Mesodermal cell (in vitro differentiated cells): Measurements from ENCODE around the gene SMAD2. TPM values are rescaled to one million over a fixed set of nuclear protein-coding genes. Genes with fewer than 3 reads are reported as not detected.
A peak's percentile ranks its signal among the peaks of the same experiment; 100 is the strongest.

Experiments
- H3K27ac ChIP-seq: 2 replicates; pipeline ENCODE4 v1.7.0; 2013; ENCODE audit warnings: mild to moderate bottlenecking, low read depth, low read length, moderate library complexity; ENCODE audit not compliant: severe bottlenecking
- H3K36me3 ChIP-seq: 2 replicates; pipeline ENCODE4 v1.7.1; 2013; ENCODE audit warnings: mild to moderate bottlenecking, low read length, moderate library complexity; ENCODE audit not compliant: control insufficient read depth, insufficient read depth
- H3K4me1 ChIP-seq: one replicate; pipeline ENCODE4 v1.7.1; 2013; ENCODE audit warnings: mild to moderate bottlenecking, low read length; ENCODE audit not compliant: insufficient read depth, control insufficient read depth, poor library complexity, severe bottlenecking
- H3K4me3 ChIP-seq: 2 replicates; pipeline ENCODE4 v1.7.0; 2013; ENCODE audit warnings: low read length, control low read depth, mild to moderate bottlenecking; ENCODE audit not compliant: insufficient read depth, poor library complexity, severe bottlenecking; ENCODE audit errors: extremely low read depth
- H3K9me3 ChIP-seq: 2 replicates; pipeline ENCODE4 v1.7.1; 2013; ENCODE audit warnings: mild to moderate bottlenecking, low read length, moderate library complexity; ENCODE audit not compliant: control insufficient read depth
- WGBS, 2 experiments: methylation state at CpG; one replicate each; pipeline ENCODE4 v1.1.5; 2013; ENCODE audit warnings: missing lambda C conversion rate in 2 of 2; ENCODE audit not compliant: insufficient coverage in 2 of 2; 5-methylcytosine and 5-hydroxymethylcytosine counted together
- polyA plus RNA-seq, 2 experiments: library from polyadenylated mRNA; stranded (reverse); fragments of 50-300 nt; gene quantifications; one replicate each; pipeline ENCODE4 v1.2.3, GENCODE V29; 2013

The SMAD2 gene
- 73.2 TPM for polyA plus RNA-seq (2013, experiment 1 of 2)
- polyA plus RNA-seq (2013, experiment 2 of 2) = 73.0 TPM

DNA sequence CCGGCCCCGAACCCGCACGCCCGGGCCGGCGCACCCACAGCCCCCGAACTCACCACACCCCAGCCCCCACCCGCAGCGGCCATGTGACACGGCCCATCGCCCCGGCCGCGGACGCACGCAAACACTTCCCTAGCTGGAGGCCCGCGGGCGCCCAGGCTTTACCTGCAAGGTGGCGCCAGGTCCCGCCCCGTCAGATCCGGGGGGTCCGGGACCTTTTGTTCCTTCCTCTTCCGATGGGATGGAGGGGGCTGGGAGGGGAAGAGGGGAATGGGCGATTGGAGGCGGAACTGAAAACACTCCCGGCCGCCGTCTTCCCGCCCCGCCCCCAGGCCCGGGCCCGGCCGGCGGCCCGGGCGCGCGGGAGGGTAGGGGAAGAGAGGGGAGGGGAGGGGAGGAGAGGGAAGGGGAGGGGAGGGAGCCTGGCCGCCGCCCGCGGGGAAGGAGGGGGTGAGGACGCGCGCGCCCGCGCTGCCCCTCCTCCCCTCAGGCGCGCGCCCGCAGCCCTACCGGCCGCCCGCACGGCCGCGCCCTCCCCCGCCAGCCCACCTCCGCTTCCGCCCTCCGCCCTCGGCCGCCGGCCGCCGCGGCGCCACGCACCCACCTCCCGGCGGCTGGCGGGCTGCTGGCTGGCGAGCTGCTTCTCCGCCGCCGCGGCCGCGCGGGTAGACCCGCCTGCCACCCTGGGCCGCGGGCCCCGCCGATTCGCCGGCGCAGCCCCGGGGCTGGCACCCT, at the start of gene SMAD2:
TSS of gene SMAD2 (minus strand) at position 461 of the 732 bp plus-strand sequence. CDS start 33,903 bp downstream, outside the sequence.
- 0 to 1% methylated on average over 35 to 46 of the region's 93 CpGs for WGBS, 2 experiments
- Histone ChIP-seq H3K9me3 (no peaks in the 10 kb centered on the region), H3K4me3 (peak within 1 kb of the TSS; percentile 93), H3K27ac (peak within 1 kb of the TSS; percentile 97), H3K36me3 (peaks cover 3% of the 10 kb centered on the region), H3K4me1 (peaks cover 25% of the 10 kb centered on the region)

DNA sequence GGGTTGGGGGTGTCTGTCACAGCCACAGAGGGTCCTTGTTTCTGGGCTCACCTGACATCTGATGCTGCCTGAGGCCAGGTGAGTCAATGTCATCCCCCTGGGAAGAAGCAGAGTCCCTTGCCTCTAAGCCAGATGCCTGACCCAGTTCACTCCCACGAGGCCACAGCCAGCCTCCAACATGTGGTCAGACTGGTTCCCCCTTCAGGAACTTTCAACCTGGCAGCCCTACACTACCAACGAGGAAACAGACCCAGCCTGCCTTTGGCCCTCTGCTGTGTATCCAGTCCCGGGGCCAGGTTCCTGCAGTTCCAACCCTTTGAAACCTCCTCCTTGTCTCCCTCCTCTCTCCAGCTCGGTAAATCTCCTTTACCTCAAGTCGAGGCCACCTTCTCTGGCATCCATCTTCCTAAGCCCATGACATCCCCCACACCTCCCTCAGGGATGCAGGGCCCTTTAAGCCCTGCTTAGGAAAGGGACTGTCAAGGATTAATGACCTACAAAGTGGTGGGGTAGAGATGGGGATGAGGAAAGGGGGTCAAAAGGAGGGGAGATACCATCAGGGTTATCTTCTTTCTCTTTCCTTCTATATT, 49.2 kb upstream of the SMAD2 start:
- H3K9me3 ChIP-seq = peaks cover 4% of the 10 kb centered on the region

DNA sequence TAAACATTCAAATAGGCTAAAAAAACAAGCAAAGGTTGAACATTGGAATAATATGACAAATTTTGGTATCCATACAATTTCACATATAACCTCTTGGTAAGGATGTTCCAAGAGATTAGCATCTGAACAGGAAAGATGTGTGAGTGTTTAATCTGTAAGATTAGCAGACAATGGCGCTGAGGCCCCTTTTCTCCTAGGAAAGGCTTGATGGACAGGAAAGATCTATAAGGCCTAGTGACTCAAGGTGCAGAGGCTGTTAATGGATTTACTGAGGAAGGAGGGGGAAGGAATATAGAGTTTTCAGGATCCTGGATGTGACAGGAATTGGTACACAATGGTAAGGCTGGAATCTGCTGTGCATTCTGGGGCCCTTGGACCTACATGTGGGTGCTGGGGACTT, 48.1 kb upstream of the SMAD2 start:
- H3K27ac ChIP-seq = no peak overlapping the region
- H3K36me3 ChIP-seq = no peaks in the 10 kb centered on the region
- H3K4me1 ChIP-seq = no peaks in the 10 kb centered on the region
- 77 to 92% methylated on average over 1 of the region's 1 CpG for WGBS, 2 experiments
- no peak overlapping the region for H3K4me3 ChIP-seq
- H3K9me3 ChIP-seq = peaks cover 4% of the 10 kb centered on the region

More for the DNA sequence above, 49.2 kb upstream of the SMAD2 start:
- WGBS, 2 experiments = 73 to 82% methylated on average over 3 to 4 of the region's 5 CpGs
- Histone ChIP-seq H3K4me1 (no peaks in the 10 kb centered on the region), H3K4me3 (no peak overlapping the region), H3K27ac (no peak overlapping the region), H3K36me3 (no peaks in the 10 kb centered on the region)

DNA sequence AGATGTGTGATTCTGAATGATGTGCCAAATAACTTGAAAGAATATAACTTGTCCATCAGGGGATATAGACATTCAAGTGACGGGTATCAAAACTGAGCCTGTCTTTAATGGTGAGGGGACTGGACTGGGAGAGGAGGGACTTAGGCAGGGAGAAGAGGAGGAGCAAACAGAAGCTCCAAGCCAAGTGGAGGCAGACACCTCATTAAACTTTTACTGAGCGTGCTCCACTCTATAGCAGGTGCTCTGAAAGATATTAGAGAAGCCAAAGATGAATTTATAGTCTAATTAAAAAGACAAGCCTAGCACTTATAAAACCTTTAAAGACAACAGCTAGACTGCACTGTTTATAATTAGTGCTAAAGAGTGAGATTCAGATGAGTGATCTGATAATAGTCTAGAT, 47.7 kb upstream of the SMAD2 start:
- no peak overlapping the region for H3K27ac ChIP-seq
- H3K4me3 ChIP-seq = no peak overlapping the region
- WGBS, 2 experiments = 86 to 90% methylated on average over 1 to 2 of the region's 2 CpGs
- no peaks in the 10 kb centered on the region for H3K36me3 ChIP-seq
- H3K9me3 ChIP-seq = peaks cover 4% of the 10 kb centered on the region
- peaks cover 2% of the 10 kb centered on the region for H3K4me1 ChIP-seq

DNA sequence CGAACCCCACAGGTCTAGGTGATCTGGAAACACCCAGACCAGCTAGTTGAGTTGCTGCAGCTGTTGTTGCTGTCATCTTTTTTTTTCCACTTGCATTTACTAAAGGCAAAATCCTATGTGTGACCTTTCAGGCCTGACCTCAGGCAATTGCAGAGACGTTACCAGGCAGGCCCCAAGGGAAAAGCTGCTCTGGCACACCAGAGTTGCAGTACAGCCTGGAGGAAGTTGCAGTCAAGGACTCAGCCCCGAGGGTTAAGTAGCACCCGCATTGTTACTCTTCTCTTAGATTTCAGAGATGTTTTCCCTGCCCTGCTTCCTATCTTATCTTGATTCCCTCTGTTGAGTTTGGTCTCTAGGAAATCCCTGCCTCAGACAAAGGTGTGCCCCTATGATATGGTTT, 45.2 kb upstream of the SMAD2 start:
- Histone ChIP-seq H3K36me3 (no peaks in the 10 kb centered on the region), H3K27ac (no peak overlapping the region), H3K9me3 (peaks cover 4% of the 10 kb centered on the region), H3K4me1 (peaks cover 19% of the 10 kb centered on the region), H3K4me3 (no peak overlapping the region)
- 69 to 75% methylated on average over 2 to 4 of the region's 4 CpGs for WGBS, 2 experiments

DNA sequence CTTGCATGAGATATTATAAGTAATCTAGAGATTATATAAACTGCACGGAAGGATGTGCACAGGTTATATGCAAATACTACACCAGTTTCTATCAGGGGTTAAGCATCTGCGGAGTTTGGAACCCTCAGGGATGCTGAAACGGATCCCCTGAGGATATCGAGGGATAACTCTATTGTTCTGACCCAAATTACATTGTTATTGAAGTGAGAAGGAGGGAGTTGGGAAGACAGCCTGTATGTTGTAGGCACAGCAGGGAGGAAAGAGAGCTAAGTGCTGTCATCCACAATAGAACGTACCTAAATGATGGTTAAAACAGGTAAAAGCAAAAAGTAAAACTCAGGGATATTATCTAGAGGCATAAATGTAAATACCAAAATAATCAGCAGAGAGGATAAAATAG, 44.6 kb upstream of the SMAD2 start:
- 20 to 39% methylated on average over 2 to 3 of the region's 5 CpGs for WGBS, 2 experiments
- Histone ChIP-seq H3K4me3 (no peak overlapping the region), H3K9me3 (peaks cover 4% of the 10 kb centered on the region), H3K4me1 (peaks cover 23% of the 10 kb centered on the region), H3K36me3 (no peaks in the 10 kb centered on the region), H3K27ac (no peak overlapping the region)

DNA sequence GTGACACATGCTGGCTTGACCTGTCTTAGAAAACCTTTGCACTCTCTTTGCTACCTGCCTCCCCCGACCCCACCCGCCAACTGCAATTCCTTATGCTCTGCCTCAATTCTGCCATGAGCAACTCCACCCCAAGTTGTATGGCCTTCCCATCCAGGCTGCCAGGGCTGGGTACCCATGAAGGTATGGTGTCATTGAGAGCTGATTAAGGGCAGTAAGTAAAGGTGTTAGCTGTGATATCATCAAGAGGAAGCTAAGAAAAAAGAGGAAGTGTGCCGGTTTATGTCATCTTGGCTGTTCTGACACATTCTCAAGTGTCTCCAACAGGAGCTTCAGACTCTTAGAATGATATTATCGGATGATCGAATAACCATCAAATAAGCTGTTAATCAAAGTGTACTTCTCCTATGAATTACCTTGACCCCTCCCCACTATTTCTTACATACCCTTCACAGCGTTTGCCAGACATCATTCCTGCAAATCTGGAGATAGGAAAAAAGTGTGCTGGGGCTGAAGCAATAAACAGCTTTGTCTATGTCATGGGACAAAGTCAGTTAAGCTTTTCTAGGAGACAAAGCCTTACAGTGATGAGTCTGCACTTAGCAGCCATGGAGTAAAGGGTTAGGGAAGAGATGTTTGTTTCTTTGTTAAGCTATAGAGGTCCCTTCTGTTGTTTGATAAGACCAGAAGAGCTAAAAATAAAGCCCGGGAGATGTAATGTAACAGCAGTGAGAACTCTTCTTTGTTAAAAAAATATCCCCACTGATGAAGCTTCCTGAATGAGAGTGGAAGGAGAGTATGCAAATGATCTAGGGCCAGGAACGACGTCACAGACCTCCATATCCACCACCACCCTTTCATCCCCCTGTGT, 40.4 kb upstream of the SMAD2 start:
- Histone ChIP-seq H3K27ac (peak overlapping the region; percentile 73), H3K9me3 (peaks cover 9% of the 10 kb centered on the region), H3K36me3 (no peaks in the 10 kb centered on the region), H3K4me1 (peaks cover 28% of the 10 kb centered on the region), H3K4me3 (no peak overlapping the region)
- 90 to 95% methylated on average over 5 to 6 of the region's 9 CpGs for WGBS, 2 experiments

DNA sequence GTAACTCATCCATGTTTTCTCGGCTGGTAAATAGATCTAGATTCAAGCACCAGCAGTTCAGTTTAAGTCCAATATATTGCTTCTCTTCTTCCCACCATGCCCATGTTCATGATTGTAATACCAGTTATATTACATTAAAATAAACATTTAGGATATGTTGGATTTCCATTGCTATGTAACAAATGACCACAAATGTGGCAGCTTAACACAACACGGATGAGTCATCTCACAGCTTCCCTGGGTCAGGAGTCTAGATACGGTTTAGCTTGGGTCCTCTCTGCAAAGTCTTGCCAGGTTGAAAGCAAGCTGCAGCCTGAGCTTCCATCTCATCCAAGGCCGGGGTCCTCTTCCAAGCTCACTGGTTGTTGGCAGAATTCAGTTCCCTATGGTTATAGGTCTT, 39.4 kb upstream of the SMAD2 start:
- 85 to 87% methylated on average over 4 of the region's 4 CpGs for WGBS, 2 experiments
- Histone ChIP-seq H3K4me1 (peaks cover 28% of the 10 kb centered on the region), H3K4me3 (no peak overlapping the region), H3K9me3 (peaks cover 9% of the 10 kb centered on the region), H3K36me3 (no peaks in the 10 kb centered on the region), H3K27ac (no peak overlapping the region)

DNA sequence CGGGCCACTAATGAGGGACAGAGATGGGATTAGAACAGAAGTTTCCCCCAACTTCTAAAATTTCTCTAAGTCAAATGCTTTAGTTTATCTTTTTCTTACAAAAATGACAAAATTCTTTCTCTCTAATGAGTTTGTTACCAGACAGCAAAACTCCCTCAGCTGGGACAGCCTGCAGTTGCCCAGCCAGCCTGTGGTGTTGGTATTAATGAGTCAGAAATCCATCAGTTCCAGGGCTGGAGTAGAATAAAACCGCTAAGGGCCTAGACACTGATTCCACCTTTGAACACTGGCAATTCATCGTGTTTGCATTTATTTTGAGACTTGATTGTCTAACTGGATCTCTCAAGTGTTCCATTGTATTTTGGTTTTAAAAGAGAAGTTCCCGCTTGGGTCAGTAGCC, 38.3 kb upstream of the SMAD2 start:
- H3K27ac ChIP-seq = peak overlapping the region; percentile 85
- H3K4me3 ChIP-seq = no peak overlapping the region
- H3K4me1 ChIP-seq = peaks cover 28% of the 10 kb centered on the region
- WGBS, 2 experiments = 57 to 72% methylated on average over 3 to 4 of the region's 4 CpGs
- peaks cover 9% of the 10 kb centered on the region for H3K9me3 ChIP-seq
- H3K36me3 ChIP-seq = no peaks in the 10 kb centered on the region

DNA sequence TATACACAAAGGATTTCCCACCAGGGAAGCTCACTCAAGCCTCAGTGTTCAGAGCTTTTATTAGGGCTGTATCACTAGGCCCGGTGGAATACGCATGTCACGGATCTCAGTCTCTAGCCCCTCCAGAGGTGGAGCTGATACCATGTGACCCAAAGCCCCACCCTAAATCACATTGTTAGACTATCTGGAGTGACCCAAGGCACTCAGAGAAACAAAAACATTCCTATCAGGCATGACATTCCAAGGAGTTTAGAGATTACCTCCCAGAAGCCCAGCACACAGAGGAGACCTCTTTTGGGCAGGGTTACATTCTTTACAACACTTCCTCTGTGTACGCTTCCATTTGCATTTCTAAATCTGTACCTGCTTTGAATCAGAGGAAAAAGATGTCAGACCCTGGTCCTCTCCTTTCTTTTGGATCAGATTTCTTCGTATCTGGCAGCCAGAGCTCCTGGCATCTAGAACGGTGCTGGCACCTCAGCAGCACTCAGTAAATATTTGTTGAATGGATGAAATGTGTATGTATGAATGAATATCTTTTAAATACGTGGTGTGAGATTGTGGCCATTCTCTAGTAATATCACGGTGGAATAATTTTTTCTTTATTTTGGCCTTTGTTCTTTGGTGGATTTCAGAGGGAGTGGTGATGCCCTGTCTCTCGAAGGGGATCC, 37.7 kb upstream of the SMAD2 start:
- no peaks in the 10 kb centered on the region for H3K36me3 ChIP-seq
- peaks cover 9% of the 10 kb centered on the region for H3K9me3 ChIP-seq
- WGBS, 2 experiments = 29 to 40% methylated on average over 5 to 6 of the region's 9 CpGs
- no peak overlapping the region for H3K4me3 ChIP-seq
- H3K4me1 ChIP-seq = peaks cover 26% of the 10 kb centered on the region
- peak overlapping the region; percentile 85 for H3K27ac ChIP-seq
